NOMO-1 treated with DMSO at 0.1 percent for 48 hours (cell line): Measurements from ENCODE around the gene C12orf57.

Source experiments
- DNase-seq: peaks from one replicate; lab custom pipeline; 2025; ENCODE audit not compliant: unreplicated experiment; lab: John Stamatoyannopoulos, UW

The C12orf57 gene

DNA sequence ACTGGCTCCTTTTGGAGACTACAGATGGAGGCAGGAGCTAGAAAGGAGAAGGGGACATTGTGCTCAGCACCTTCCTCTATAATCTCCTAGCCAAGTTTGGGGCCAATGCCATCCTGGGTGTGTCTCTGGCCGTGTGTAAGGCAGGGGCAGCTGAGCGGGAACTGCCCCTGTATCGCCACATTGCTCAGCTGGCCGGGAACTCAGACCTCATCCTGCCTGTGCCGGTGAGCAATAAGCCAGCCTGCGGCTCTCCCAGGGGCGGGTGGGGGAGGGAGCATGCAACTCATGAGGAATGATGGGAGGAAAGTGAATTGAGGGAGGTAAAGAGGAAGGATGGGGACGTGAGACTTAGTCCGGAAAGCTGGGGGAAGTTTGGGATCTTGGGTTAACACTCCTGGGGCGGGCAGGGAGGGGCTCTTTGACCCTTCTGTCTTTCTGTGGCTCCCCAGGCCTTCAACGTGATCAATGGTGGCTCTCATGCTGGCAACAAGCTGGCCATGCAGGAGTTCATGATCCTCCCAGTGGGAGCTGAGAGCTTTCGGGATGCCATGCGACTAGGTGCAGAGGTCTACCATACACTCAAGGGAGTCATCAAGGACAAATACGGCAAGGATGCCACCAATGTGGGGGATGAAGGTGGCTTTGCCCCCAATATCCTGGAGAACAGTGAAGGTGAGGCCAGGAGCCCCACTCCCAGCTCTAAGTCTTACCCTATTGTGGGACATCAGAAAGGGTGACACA lies 26.2 kb upstream of the C12orf57 start:
- no peak for DNase-seq

GRCh38 chr12:6919588-6919987 lies 24.2 kb upstream of the C12orf57 start:
- DNase-seq: no peak

GRCh38 chr12:6921539-6921938 lies 22.3 kb upstream of the C12orf57 start:
- no peak for DNase-seq

DNA sequence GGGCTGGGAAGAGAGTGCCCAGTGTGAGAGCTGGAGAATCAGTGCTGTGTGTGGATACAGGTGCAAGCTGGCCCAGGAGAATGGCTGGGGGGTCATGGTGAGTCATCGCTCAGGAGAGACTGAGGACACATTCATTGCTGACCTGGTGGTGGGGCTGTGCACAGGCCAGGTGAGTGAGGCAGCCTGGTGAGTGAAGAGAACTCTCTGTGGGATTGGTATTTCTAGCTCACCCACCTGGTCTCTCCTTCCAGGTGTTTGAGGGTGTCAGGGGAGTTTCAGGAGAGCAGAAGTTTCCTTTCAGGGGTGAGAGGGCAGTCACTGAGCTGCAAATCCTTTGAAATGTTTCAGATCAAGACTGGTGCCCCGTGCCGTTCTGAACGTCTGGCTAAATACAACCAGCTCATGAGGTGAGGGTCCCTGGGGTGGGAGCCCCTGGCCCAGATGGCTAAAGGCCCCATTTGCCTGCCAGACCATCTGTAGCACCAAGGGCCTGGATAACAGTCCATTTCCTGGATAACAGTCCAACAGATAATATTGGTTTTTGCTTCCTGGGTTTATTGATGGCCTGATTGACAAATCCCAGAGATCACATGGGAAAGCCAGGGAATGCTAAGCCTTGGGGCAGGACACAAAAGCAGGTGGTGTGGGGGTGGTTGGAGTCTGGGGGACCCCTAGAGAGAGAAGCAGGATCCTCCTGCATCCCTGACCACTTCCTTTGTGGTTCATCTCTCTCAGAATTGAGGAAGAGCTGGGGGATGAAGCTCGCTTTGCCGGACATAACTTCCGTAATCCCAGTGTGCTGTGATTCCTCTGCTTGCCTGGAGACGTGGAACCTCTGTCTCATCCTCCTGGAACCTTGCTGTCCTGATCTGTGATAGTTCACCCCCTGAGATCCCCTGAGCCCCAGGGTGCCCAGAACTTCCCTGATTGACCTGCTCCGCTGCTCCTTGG lies 21.6 kb upstream of the C12orf57 start:
- no peak for DNase-seq

- no peak for DNase-seq
Observed at GRCh38 chr12:6923003-6923732, 20.7 kb upstream of the C12orf57 start.

DNA sequence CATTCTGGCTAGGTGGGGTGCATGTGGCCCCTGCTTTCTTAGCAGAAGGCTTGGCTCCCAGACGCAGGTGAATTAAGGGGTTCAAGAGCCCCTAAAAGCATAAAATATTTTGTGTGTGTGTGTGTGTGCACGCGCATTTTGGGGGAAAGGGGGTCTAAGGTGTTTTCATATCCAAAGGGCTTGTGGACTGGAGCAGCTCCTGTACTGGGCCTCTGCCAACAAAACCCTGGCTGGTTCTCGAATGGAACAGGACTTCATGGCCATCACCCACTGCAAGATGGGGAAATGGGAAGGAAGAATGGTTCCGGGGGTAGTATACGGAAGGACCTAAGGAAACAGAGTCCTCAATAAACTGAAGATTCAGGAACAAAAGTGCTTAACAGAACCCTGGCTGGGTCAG lies 20.0 kb upstream of the C12orf57 start:
- no peak for DNase-seq

DNA sequence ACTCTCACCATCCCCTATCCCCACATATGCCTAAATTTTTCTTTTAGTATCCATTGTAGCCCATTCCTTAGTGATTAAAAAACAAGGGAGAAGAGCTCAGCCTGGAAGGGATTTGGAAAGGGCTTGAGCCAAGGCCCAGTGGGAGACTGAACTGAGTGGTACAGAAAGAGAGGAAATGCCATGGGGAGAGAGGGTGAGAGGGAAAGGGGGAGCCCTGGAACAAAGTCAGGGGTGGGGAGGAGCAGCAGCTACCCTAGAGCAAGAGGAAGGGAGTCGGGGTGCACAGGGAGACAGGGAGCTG lies 18.6 kb upstream of the C12orf57 start:
- DNase-seq: no peak

GRCh38 chr12:6925540-6926279 lies 18.1 kb upstream of the C12orf57 start:
- DNase-seq: no peak

DNA sequence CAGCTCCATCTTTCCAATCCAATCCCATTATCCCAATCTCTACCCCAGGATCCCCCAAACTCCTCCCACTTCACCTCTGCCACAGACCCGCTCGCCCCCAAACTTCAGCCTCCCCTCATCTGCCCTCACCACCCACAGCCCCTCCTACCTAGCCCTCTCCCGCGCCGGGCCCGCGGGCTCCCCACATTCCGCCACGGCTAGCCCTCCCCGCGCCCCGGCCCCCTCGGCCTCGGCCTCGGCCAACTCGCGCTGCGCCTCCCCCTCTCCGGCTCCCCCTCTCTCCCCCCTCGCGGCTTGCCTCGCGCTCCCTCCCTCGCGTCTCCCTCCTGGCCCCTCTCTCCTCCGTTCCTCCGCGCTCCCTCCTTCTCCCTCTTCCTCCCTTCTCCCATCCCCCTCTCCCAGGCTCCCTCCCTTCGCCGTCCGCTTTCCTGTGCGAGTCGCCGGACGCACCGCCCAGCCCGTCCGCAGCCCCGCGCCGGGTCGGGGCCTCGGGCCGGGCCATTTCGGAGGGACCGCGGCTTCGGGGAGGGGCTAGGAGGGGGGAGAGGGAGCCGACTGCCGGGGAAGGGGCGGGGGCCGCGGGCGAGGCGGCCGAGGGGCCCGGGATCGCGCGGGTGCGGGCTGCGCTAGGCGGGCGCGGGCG lies 16.3 kb upstream of the C12orf57 start, which contains the start of gene ATN1:
ATN1 (plus strand) TSS at position 581 of the 643 bp plus-strand sequence. CDS start 6,043 bp downstream, outside the sequence.
- no peak for DNase-seq

GRCh38 chr12:6928022-6928702 lies 15.7 kb upstream of the C12orf57 start:
- DNase-seq: no peak

GRCh38 chr12:6928703-6929407 lies 15.0 kb upstream of the C12orf57 start:
- DNase-seq: no peak

- DNase-seq: no peak
Observed at GRCh38 chr12:6929466-6930452, 14.1 kb upstream of the C12orf57 start.

- no peak for DNase-seq
Observed at GRCh38 chr12:6932766-6933165, 11.1 kb upstream of the C12orf57 start.

- DNase-seq: no peak
Observed at GRCh38 chr12:6934110-6934509, 9.7 kb upstream of the C12orf57 start.

- DNase-seq: no peak
Observed at GRCh38 chr12:6935371-6936193, 8.2 kb upstream of the C12orf57 start.

DNA sequence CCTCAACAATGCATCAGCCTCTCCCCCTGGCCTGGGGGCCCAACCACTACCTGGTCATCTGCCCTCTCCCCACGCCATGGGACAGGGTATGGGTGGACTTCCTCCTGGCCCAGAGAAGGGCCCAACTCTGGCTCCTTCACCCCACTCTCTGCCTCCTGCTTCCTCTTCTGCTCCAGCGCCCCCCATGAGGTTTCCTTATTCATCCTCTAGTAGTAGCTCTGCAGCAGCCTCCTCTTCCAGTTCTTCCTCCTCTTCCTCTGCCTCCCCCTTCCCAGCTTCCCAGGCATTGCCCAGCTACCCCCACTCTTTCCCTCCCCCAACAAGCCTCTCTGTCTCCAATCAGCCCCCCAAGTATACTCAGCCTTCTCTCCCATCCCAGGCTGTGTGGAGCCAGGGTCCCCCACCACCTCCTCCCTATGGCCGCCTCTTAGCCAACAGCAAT lies 7.6 kb upstream of the C12orf57 start:
- no peak for DNase-seq
